PC-3 (cell line): ENCODE results near the gene NCOR2.

Experiments used
- EZH2 ChIP-seq: fragments of 300-600 bp; sonication (generic); IDR thresholded peaks from one replicate; pipeline ENCODE4 v1.6.1; 2017; ENCODE audit warnings: antibody characterized with exemption, mild to moderate bottlenecking, low read length; ENCODE audit not compliant: unreplicated experiment
- TF ChIP-seq, protein P1 (sequence below): fragments of 300-600 bp; sonication (generic); conservative IDR thresholded peaks from 2 replicates; pipeline ENCODE4 v1.5.1; 2017; ENCODE audit warnings: antibody characterized with exemption, low read depth, mild to moderate bottlenecking, low read length

DNA sequence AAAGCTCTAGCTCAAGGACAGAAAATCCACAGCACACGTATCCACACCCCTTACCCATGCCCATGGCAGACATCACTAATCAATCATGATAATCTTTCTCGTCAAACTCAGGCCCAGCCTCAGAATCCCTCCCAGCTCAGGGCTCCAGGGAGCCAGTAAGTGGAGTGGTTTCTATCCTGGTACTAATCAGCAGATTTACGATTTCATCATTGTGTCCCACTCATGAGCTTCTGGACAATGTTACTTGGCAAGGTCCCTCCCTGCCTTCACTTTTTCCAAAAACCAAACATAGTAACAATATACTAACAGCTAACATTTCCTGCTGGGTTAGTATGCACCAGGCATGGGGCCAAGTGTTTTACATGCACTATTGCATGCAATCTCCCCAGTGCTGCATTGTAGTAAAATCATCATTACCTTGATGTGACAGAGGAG is 45.8 kb upstream of the NCOR2 start:
- TF ChIP-seq, protein P1, sequence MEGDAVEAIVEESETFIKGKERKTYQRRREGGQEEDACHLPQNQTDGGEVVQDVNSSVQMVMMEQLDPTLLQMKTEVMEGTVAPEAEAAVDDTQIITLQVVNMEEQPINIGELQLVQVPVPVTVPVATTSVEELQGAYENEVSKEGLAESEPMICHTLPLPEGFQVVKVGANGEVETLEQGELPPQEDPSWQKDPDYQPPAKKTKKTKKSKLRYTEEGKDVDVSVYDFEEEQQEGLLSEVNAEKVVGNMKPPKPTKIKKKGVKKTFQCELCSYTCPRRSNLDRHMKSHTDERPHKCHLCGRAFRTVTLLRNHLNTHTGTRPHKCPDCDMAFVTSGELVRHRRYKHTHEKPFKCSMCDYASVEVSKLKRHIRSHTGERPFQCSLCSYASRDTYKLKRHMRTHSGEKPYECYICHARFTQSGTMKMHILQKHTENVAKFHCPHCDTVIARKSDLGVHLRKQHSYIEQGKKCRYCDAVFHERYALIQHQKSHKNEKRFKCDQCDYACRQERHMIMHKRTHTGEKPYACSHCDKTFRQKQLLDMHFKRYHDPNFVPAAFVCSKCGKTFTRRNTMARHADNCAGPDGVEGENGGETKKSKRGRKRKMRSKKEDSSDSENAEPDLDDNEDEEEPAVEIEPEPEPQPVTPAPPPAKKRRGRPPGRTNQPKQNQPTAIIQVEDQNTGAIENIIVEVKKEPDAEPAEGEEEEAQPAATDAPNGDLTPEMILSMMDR = no peak
- no peak for TF ChIP-seq EZH2
